HepG2 (cell line): ENCODE measurements around the gene PCIF1. TPM values are rescaled to one million over a fixed set of nuclear protein-coding genes. Genes with fewer than 3 reads are reported as not detected.

Source experiments
- IRF2 ChIP-seq: IDR thresholded peaks from 2 replicates; pipeline ENCODE4 v1.6.1; 2018; ENCODE audit warnings: missing genetic modification reagents, missing compliant biosample characterization
- ISL2 ChIP-seq: sonication (generic); formaldehyde crosslinking; IDR thresholded peaks from 2 replicates; pipeline ENCODE4 v1.5.0; 2020; ENCODE audit warnings: missing genetic modification reagents
- PREB ChIP-seq: sonication (generic); formaldehyde crosslinking; IDR thresholded peaks from 2 replicates; pipeline ENCODE4 v1.4.0; 2020; ENCODE audit warnings: missing genetic modification reagents
- SP2 ChIP-seq: sonication (generic); formaldehyde crosslinking; IDR thresholded peaks from 2 replicates; pipeline ENCODE4 v1.5.1; 2020; ENCODE audit warnings: mild to moderate bottlenecking, missing genetic modification reagents
- TRIM24 ChIP-seq: sonication (generic); formaldehyde crosslinking; IDR thresholded peaks from 2 replicates; pipeline ENCODE4 v1.8.0; 2022; ENCODE audit warnings: mild to moderate bottlenecking, missing genetic modification reagents
- ZBTB14 ChIP-seq: sonication (generic); formaldehyde crosslinking; IDR thresholded peaks from 2 replicates; pipeline ENCODE4 v1.4.0; 2020; ENCODE audit warnings: missing genetic modification reagents
- ZBTB44 ChIP-seq: sonication (generic); formaldehyde crosslinking; IDR thresholded peaks from 2 replicates; pipeline ENCODE4 v1.4.0; 2020; ENCODE audit warnings: missing genetic modification reagents
- ZNF646 ChIP-seq: sonication (generic); formaldehyde crosslinking; IDR thresholded peaks from 2 replicates; pipeline ENCODE4 v1.9.0; 2021; ENCODE audit warnings: mild to moderate bottlenecking, missing genetic modification reagents
- ZUFSP ChIP-seq: sonication (generic); formaldehyde crosslinking; IDR thresholded peaks from 2 replicates; pipeline ENCODE4 v1.9.0; 2021; ENCODE audit warnings: missing genetic modification reagents, mild to moderate bottlenecking, borderline replicate concordance
- polyA plus RNA-seq, 8 experiments: library from polyadenylated mRNA; depleted of rRNA in 3 of 8; stranded (reverse) in 7 of 8; unstranded in 1 of 8; fragments of >200 nt; fragmentation: Illumina TruSeq in 4 of 8; extraction: Trizol in 4 of 8; gene quantifications; 2 replicates each; pipeline versions ENCODE4 v1.2.1 to v1.2.3, GENCODE V29; 2011 to 2016; ENCODE audit warnings: low read depth in 4 of 8, missing spikeins in 1 of 8, mixed read lengths in 1 of 8; ENCODE audit not compliant: insufficient read depth in 1 of 8
- total RNA-seq, 5 experiments: library from RNA; depleted of rRNA; stranded (reverse); fragments of >200 nt; fragmentation: Illumina TruSeq; extraction: Trizol; gene quantifications; 2 replicates each; pipeline ENCODE4 v1.2.3, GENCODE V29; 2016; ENCODE audit warnings: low read depth in 1 of 5
- TF ChIP-seq, protein P1 (sequence below): sonication (generic); formaldehyde crosslinking; IDR thresholded peaks from 2 replicates; pipeline ENCODE4 v1.4.0; 2020; ENCODE audit warnings: mild to moderate bottlenecking, low read depth, missing genetic modification reagents

The PCIF1 gene
- total and polyA plus RNA-seq, 2 of the 13 experiments (the other 11 are each of a cell fraction or from before 2014, with no cell fraction given): 20.9 to 24.4 TPM

DNA sequence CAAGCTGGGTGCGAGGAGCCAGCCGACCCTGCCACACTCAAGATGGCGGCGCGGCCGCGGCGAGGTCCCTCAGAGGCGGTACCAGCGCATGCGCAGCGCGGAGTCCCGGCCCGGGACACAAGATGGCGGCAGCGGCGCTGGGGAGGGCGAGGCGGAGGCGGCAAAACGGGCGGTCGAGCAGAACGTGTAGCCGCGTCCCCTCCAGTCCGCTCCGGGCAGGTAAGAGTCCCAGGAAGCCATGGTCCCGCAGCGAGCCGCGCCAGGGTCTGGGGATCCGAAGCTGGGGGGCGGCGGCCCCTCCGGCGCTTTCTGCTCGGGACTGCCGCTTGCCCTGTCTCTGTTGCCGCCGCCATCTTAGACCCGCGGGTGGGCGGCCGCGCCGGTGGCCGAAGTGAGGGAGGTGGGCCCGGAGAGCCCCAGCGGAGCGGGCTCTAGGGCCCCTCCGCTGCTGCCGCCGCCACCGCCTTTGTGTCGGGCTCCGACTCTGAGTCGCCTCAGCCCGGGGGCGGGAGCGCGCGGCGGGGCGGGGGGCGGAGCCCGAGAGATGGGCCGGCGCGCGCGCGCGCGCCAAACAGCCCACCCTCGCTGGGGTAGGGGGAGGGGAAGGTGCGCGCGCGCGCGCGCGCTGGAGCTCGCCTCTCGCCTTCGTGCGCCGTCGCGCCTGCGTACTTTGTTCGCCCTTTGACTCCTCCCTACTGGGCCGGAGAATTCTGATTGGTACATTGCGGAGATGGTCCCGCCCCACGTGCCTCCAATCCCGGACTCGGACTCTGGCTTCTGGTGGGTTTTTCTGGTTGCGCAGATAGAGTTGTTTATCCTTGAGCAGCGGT lies at the start of gene PCIF1 (continued):
- TF ChIP-seq ZBTB14 (peak; percentile 97), TRIM24 (CRISPR knock-in tag) (no peak), ZUFSP (no peak), ISL2 (CRISPR knock-in tag) (peak; percentile 57; the same call in 1 of the 2 replicates), ZBTB44 (CRISPR knock-in tag) (peak; percentile 84; the same call in 1 of the 2 replicates), IRF2 (CRISPR knock-in tag) (peak; percentile 92), PREB (no peak), ZNF646 (CRISPR knock-in tag) (peak; percentile 75; the same call in 1 of the 2 replicates), SP2 (CRISPR knock-in tag) (peak; percentile 84)
- TF ChIP-seq, protein P1, sequence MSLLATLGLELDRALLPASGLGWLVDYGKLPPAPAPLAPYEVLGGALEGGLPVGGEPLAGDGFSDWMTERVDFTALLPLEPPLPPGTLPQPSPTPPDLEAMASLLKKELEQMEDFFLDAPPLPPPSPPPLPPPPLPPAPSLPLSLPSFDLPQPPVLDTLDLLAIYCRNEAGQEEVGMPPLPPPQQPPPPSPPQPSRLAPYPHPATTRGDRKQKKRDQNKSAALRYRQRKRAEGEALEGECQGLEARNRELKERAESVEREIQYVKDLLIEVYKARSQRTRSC: peak; percentile 98
